Left lung (tissue), 10 donors: Measurements from ENCODE around the gene INTS1. TPM values are rescaled to one million over a fixed set of nuclear protein-coding genes. Genes with fewer than 3 reads are reported as not detected.

Experiments
- ATAC-seq: fragments of 200-7000 bp; cut with Tn5 transposase; one replicate; pipeline ENCODE4 v1.9.1; 2020; ENCODE audit warnings: moderate library complexity
- DNase-seq, 4 donors: peaks; one replicate each; pipeline ENCODE4 v3.0.0-alpha.2; 2013 to 2020
- H3K27ac ChIP-seq, 2 donors: fragments of 200-600 bp; sonication (generic) in 1 of 2; one replicate each; pipeline versions ENCODE4 v1.5.0 to v1.8.0; 2020 to 2021
- H3K27me3 ChIP-seq, 2 donors: fragments of 200-600 bp; sonication (generic) in 1 of 2; one replicate each; pipeline versions ENCODE4 v1.5.0 to v1.8.0; 2020 to 2021
- H3K36me3 ChIP-seq, 2 donors: fragments of 200-600 bp; sonication (generic) in 1 of 2; one replicate each; pipeline versions ENCODE4 v1.5.0 to v1.8.0; 2020 to 2021
- H3K4me1 ChIP-seq, 2 donors: fragments of 200-600 bp; one replicate each; pipeline ENCODE4 v1.8.0; 2021
- H3K4me3 ChIP-seq, 2 donors: fragments of 200-600 bp; sonication (generic) in 1 of 2; one replicate each; pipeline versions ENCODE4 v1.5.0 to v1.8.0; 2020 to 2021; ENCODE audit warnings: mild to moderate bottlenecking in 1 of 2
- H3K9me3 ChIP-seq, 2 donors: fragments of 200-600 bp; sonication (generic) in 1 of 2; one replicate each; pipeline versions ENCODE4 v1.5.0 to v1.8.0; 2020 to 2021
- CTCF ChIP-seq, 2 donors: fragments of 200-600 bp; sonication (generic) in 1 of 2; IDR thresholded peaks; one replicate each; pipeline versions ENCODE4 v1.5.0 to v1.8.0; 2021; ENCODE audit warnings: antibody characterized with exemption in 2 of 2
- intact Hi-C, 2 donors: fragments of 100-400 bp; cut with DNase I; formaldehyde crosslinking; loops; one replicate each; pipeline versions ENCODE4 v1.11.2 to v1.14.2; 2022
- polyA plus RNA-seq, 6 donors: library from polyadenylated mRNA; unstranded; fragments of 120-200 nt; gene quantifications; one replicate each; pipeline ENCODE4 v1.2.1, GENCODE V29; 2013; ENCODE audit not compliant: insufficient read length in 6 of 6
- total RNA-seq, 2 donors: library from RNA; stranded (reverse); fragmentation: NEBNext Ultra II Directional; extraction: Animal tissue kit (Norgen Biotek cat#: 25700); gene quantifications; one replicate each; pipeline ENCODE4 v1.2.1, GENCODE V29; 2021
- donor health status: DM: no; HTN: yes; CAD: no.
- donor health status: DM: no; HTN: no; CAD: no.

INTS1 gene
- total and polyA plus RNA-seq, 8 donors = 51.3 to 80.9 (median 61.6) TPM

GRCh38 chr7:1449951-1450350 lies 54.2 kb downstream of the INTS1 start:
- intact Hi-C loops = no loop called here
- ATAC-seq = no peak

GRCh38 chr7:1449501-1449900 lies 54.7 kb downstream of the INTS1 start:
- Histone ChIP-seq H3K4me1 (peaks cover 6 to 10% of the 10 kb centered on the region in 2 donors), H3K4me3 (no peak overlapping the region), H3K27ac (no peak overlapping the region), H3K36me3 (peaks cover 0 to 39% of the 10 kb centered on the region in 2 donors), H3K9me3 (no peaks in the 10 kb centered on the region), H3K27me3 (no peaks in the 10 kb centered on the region)
- intact Hi-C loops = no loop called here
- no peak for TF ChIP-seq CTCF (IDR thresholded peaks at IDR 0.05)
- no peak for ATAC-seq
- DNase-seq = no peak

More at GRCh38 chr7:1449951-1450350, 54.2 kb downstream of the INTS1 start:
- no peaks in the 10 kb centered on the region for H3K9me3 ChIP-seq
- H3K4me3 ChIP-seq = no peak overlapping the region
- H3K36me3 ChIP-seq = peaks cover 0 to 34% of the 10 kb centered on the region in 2 donors
- TF ChIP-seq CTCF (IDR thresholded peaks at IDR 0.05) = no peak
- DNase-seq = no peak
- no peak overlapping the region for H3K27ac ChIP-seq
- H3K4me1 ChIP-seq = peaks cover 10 to 13% of the 10 kb centered on the region in 2 donors
- H3K27me3 ChIP-seq = no peaks in the 10 kb centered on the region

- no peak overlapping the region for H3K4me3 ChIP-seq
- H3K27ac ChIP-seq = no peak overlapping the region
- H3K4me1 ChIP-seq = peaks cover 4 to 5% of the 10 kb centered on the region in 2 donors
- ATAC-seq (no peak), DNase-seq (no peak)
- TF ChIP-seq CTCF (IDR thresholded peaks at IDR 0.05) = no peak
- H3K27me3 ChIP-seq = no peaks in the 10 kb centered on the region
- H3K36me3 ChIP-seq = peaks cover 0 to 43% of the 10 kb centered on the region in 2 donors
- H3K9me3 ChIP-seq = no peaks in the 10 kb centered on the region
- intact Hi-C loops = no loop called here
Observed at GRCh38 chr7:1448958-1449357, 55.2 kb downstream of the INTS1 start.

GRCh38 chr7:1447551-1448244 lies 56.5 kb downstream of the INTS1 start:
- Histone ChIP-seq H3K4me3 (no peak overlapping the region), H3K27me3 (no peaks in the 10 kb centered on the region), H3K9me3 (no peaks in the 10 kb centered on the region), H3K36me3 (peaks cover 0 to 51% of the 10 kb centered on the region in 2 donors), H3K27ac (peak overlapping the region in 1 of 2 donors; percentile 7), H3K4me1 (peaks cover 0 to 4% of the 10 kb centered on the region in 2 donors)
- TF ChIP-seq CTCF (IDR thresholded peaks at IDR 0.05) = no peak
- intact Hi-C loops = no loop called here
- ATAC-seq (peak; percentile 43), DNase-seq (peak in 2 of 4 donors; percentile 46 to 56)

- Histone ChIP-seq H3K9me3 (no peaks in the 10 kb centered on the region), H3K4me3 (no peak overlapping the region), H3K27ac (no peak overlapping the region), H3K4me1 (peaks cover 0 to 4% of the 10 kb centered on the region in 2 donors), H3K27me3 (no peaks in the 10 kb centered on the region), H3K36me3 (peaks cover 0 to 53% of the 10 kb centered on the region in 2 donors)
- no peak for ATAC-seq
- intact Hi-C loops = no loop called here
- no peak for TF ChIP-seq CTCF (IDR thresholded peaks at IDR 0.05)
- no peak for DNase-seq
Observed at GRCh38 chr7:1447112-1447511, 57.1 kb downstream of the INTS1 start.
